A549 (cell line): ENCODE results near the gene PNMA8B. TPM values are rescaled to one million over a fixed set of nuclear protein-coding genes. Genes with fewer than 3 reads are reported as not detected.

Experiments
- ATAC-seq, 2 experiments: fragments of 200-7000 bp in 1 of 2; fragments of >200 bp in 1 of 2; cut with Nextera tagmentation in 1 of 2; cut with Tn5 transposase in 1 of 2; 3 replicates each; pipeline versions ENCODE4 v1.8.0 to v1.9.1; 2018 to 2020; ENCODE audit warnings: mild to moderate bottlenecking in 1 of 2, moderate library complexity in 1 of 2
- CTCF ChIA-PET: fragments of 300-600 bp; sonication (Branson Sonifier 250); formaldehyde crosslinking; extraction: SDS; loops from one replicate; lab custom pipeline; 2021; ENCODE audit warnings: antibody characterized with exemption, inconsistent platforms; lab: Yijun Ruan, JAX
- POLR2A ChIA-PET: fragments of 350-600 bp; formaldehyde crosslinking; extraction: SDS; loops from one replicate; lab custom pipeline; 2021; ENCODE audit warnings: antibody characterized with exemption, inconsistent platforms; lab: Yijun Ruan, JAX
- DNase-seq, 2 experiments: peaks; one replicate each; pipeline versions ENCODE4 v3.0.0 to v3.0.0-alpha.2; 2011 to 2016; ENCODE audit warnings: low read depth in 1 of 2, low spot score in 1 of 2
- FAIRE-seq: peaks from 2 replicates; lab custom pipeline; 2011; peaks lifted over from hg19 to GRCh38; lab: Jason Lieb, UNC
- H3K27ac ChIP-seq, 2 experiments: fragments of >200 bp; sonication (Bioruptor Twin); formaldehyde crosslinking; 3 replicates each; pipeline ENCODE4 v1.5.1; 2016 to 2017
- H3K4me1 ChIP-seq: fragments of >200 bp; sonication (Bioruptor Twin); formaldehyde crosslinking; 3 replicates; pipeline ENCODE4 v1.6.1; 2016
- H3K4me2 ChIP-seq: fragments of >200 bp; sonication (Bioruptor Twin); formaldehyde crosslinking; 3 replicates; pipeline ENCODE4 v1.6.1; 2016
- H3K4me3 ChIP-seq: fragments of >200 bp; sonication (Bioruptor Twin); formaldehyde crosslinking; 3 replicates; pipeline ENCODE4 v1.5.1; 2016
- H3K9me3 ChIP-seq: fragments of >200 bp; sonication (Bioruptor Twin); formaldehyde crosslinking; 3 replicates; pipeline ENCODE4 v1.6.1; 2016
- BHLHE40 ChIP-seq: IDR thresholded peaks from 2 replicates; pipeline ENCODE4 v1.6.1; 2012; ENCODE audit warnings: low read depth, low read length, inconsistent platforms
- CTCF ChIP-seq: fragments of >200 bp; sonication (Bioruptor Twin); formaldehyde crosslinking; IDR thresholded peaks from 3 replicates; pipeline ENCODE4 v1.5.1; 2016
- EHF ChIP-seq: fragments of 250-450 bp; sonication (Bioruptor Pico); IDR thresholded peaks from 2 replicates; pipeline ENCODE4 v1.5.0; 2020; ENCODE audit warnings: mild to moderate bottlenecking
- EHMT2 ChIP-seq: fragments of 200-600 bp; sonication (generic); IDR thresholded peaks from 2 replicates; pipeline ENCODE4 v1.6.1; 2016; ENCODE audit warnings: antibody characterized with exemption, low read depth, mild to moderate bottlenecking, moderate library complexity
- EP300 ChIP-seq, 2 experiments: fragments of >200 bp; sonication (Bioruptor Twin); formaldehyde crosslinking; IDR thresholded peaks; 2 replicates in 1 of 2; 3 replicates in 1 of 2; pipeline ENCODE4 v1.6.1; 2016 to 2017
- FOSL2 ChIP-seq, 2 experiments: fragments of 450-650 bp in 1 of 2; fragments of >200 bp in 1 of 2; sonication (Bioruptor Twin) in 1 of 2; formaldehyde crosslinking; IDR thresholded peaks; 2 replicates each; pipeline versions ENCODE4 v1.5.0 to v1.6.1; 2016 to 2020; ENCODE audit warnings: mild to moderate bottlenecking in 1 of 2, moderate library complexity in 1 of 2
- HDAC2 ChIP-seq: fragments of 200-600 bp; sonication (generic); IDR thresholded peaks from 2 replicates; pipeline ENCODE4 v1.6.1; 2016
- HES2 ChIP-seq: fragments of >200 bp; sonication (Bioruptor Twin); formaldehyde crosslinking; IDR thresholded peaks from 2 replicates; pipeline ENCODE4 v1.6.1; 2016
- HEYL ChIP-seq: fragments of 250-450 bp; sonication (Bioruptor Pico); IDR thresholded peaks from 2 replicates; pipeline ENCODE4 v1.8.0; 2021; ENCODE audit warnings: mild to moderate bottlenecking, moderate library complexity
- HMGXB4 ChIP-seq: fragments of 250-450 bp; sonication (Bioruptor Pico); IDR thresholded peaks from 2 replicates; pipeline ENCODE4 v1.5.0; 2021; ENCODE audit warnings: mild to moderate bottlenecking, moderate library complexity, borderline replicate concordance
- JUN ChIP-seq, 2 experiments: fragments of >200 bp; sonication (Bioruptor Twin); formaldehyde crosslinking; IDR thresholded peaks; 2 replicates in 1 of 2; 3 replicates in 1 of 2; pipeline ENCODE4 v1.6.1; 2016 to 2017
- KDM1A ChIP-seq: fragments of 200-600 bp; sonication (generic); IDR thresholded peaks from 2 replicates; pipeline ENCODE4 v1.6.1; 2016; ENCODE audit warnings: low read depth, mild to moderate bottlenecking
- MAX ChIP-seq: IDR thresholded peaks from 2 replicates; pipeline ENCODE4 v1.6.1; 2012
- MAZ ChIP-seq: fragments of 150-350 bp; IDR thresholded peaks from 2 replicates; pipeline ENCODE4 v1.6.1; 2014; ENCODE audit warnings: antibody characterized with exemption, low read depth, low read length, borderline replicate concordance
- PHF8 ChIP-seq: fragments of 200-600 bp; sonication (generic); IDR thresholded peaks from 2 replicates; pipeline ENCODE4 v1.6.1; 2016; ENCODE audit warnings: low read depth, mild to moderate bottlenecking, antibody characterized with exemption, moderate library complexity, borderline replicate concordance
- RAD21 ChIP-seq, 2 experiments: fragments of >200 bp in 1 of 2; sonication (Bioruptor Twin) in 1 of 2; formaldehyde crosslinking in 1 of 2; IDR thresholded peaks in 1 of 2; conservative IDR thresholded peaks in 1 of 2; 2 replicates in 1 of 2; 3 replicates in 1 of 2; pipeline ENCODE4 v1.6.1; 2012 to 2018; ENCODE audit warnings: inconsistent platforms in 1 of 2
- SMC3 ChIP-seq: fragments of >200 bp; sonication (Bioruptor Twin); formaldehyde crosslinking; IDR thresholded peaks from 3 replicates; pipeline ENCODE4 v1.6.1; 2018; ENCODE audit warnings: inconsistent platforms
- SREBF2 ChIP-seq: fragments of 450-650 bp; IDR thresholded peaks from 2 replicates; pipeline ENCODE4 v1.6.1; 2014; ENCODE audit warnings: mild to moderate bottlenecking, moderate library complexity
- TFCP2L1 ChIP-seq: fragments of 250-450 bp; sonication (Bioruptor Pico); IDR thresholded peaks from 2 replicates; pipeline ENCODE4 v1.5.0; 2021; ENCODE audit warnings: mild to moderate bottlenecking
- TP53 ChIP-seq: fragments of 250-450 bp; sonication (Bioruptor Pico); IDR thresholded peaks from 2 replicates; pipeline ENCODE4 v1.5.0; 2021; ENCODE audit warnings: mild to moderate bottlenecking, moderate library complexity
- ZFP36 ChIP-seq: fragments of 450-650 bp; IDR thresholded peaks from 2 replicates; pipeline ENCODE4 v1.6.1; 2014; ENCODE audit warnings: borderline replicate concordance; ENCODE audit not compliant: partially characterized antibody
- ZNF302 ChIP-seq: fragments of 250-450 bp; sonication (Bioruptor Pico); IDR thresholded peaks from 2 replicates; pipeline ENCODE4 v1.9.0; 2021; ENCODE audit warnings: inconsistent platforms, mild to moderate bottlenecking, moderate library complexity
- WGBS: methylation state at CpG from one replicate; pipeline ENCODE4 v1.1.6; 2017; ENCODE audit errors: missing lambda C conversion rate; 5-methylcytosine and 5-hydroxymethylcytosine counted together
- polyA plus RNA-seq, 4 experiments: library from polyadenylated mRNA; depleted of rRNA in 3 of 4; stranded (reverse); fragments of >200 nt; fragmentation: RNase III in 1 of 4; extraction: RNeasy Plus Mini Kit Qiagen cat#74134 plus additional on column Dnase treatment in 1 of 4; gene quantifications; 2 replicates in 3 of 4; 3 replicates in 1 of 4; pipeline ENCODE4 v1.2.3, GENCODE V29; 2011 to 2017
- TF ChIP-seq, protein P1 (sequence below): fragments of 150-350 bp; IDR thresholded peaks from 2 replicates; pipeline ENCODE4 v1.6.1; 2014; ENCODE audit warnings: low read depth, mild to moderate bottlenecking, low read length
- TF ChIP-seq, protein P2 (sequence below): fragments of 200-600 bp; sonication (generic); IDR thresholded peaks from 2 replicates; pipeline ENCODE4 v1.6.1; 2016; ENCODE audit warnings: antibody characterized with exemption, mild to moderate bottlenecking, moderate library complexity

Gene PNMA8B
- polyA plus RNA-seq, 2 of the 4 experiments (the other 2 are of a cell fraction): not detected

DNA sequence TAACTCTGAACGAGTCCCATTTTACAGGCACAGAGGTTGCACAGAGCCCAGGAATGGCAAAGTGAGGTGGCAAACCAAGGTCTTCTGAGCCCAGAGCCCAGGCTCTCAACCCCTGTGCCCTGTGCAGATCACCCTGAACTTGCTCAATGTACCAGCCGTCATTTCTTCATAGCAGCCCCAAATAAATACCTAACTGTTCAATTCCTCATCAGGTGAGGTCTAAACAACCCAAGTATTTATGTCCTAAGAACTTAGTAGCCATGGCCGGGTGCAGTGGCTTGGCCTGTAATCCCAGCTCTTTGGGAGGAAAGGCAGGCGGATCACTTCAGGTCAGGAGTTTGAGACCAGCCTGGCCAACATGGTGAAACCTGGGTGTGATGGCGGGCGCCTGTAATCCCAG, 21.8 kb upstream of the PNMA8B start:
- 89% methylated on average over 6 of the region's 6 CpGs for WGBS
- Histone ChIP-seq H3K27ac (no peak overlapping the region), H3K9me3 (no peaks in the 10 kb centered on the region), H3K4me3 (no peak overlapping the region), H3K4me1 (peaks cover 16% of the 10 kb centered on the region; the same call in 2 of the 3 replicates), H3K4me2 (no peak overlapping the region)
- DNase-seq (no peak), FAIRE-seq (no peak), ATAC-seq (no peak)
- ChIA-PET POLR2A (no interaction called here), CTCF (interaction anchor here (0.6 to 35.8 kb wide), 10 partner anchors 19 to 466 kb away, joined by 3 to 1052 read pairs (median 5); no protein-coding TSS in a partner anchor)
- TF ChIP-seq SREBF2: no peak
- TF ChIP-seq HES2: no peak
- TF ChIP-seq EP300 (IDR thresholded peaks at IDR 0.05): no peak
- TF ChIP-seq EHF (CRISPR knock-in tag): no peak
- no peak for TF ChIP-seq PHF8
- TF ChIP-seq HMGXB4: no peak
- TF ChIP-seq ZFP36: no peak
- no peak for TF ChIP-seq EHMT2

- POLR2A ChIA-PET: interaction anchor here (0.6 kb wide), 1 partner anchor 65 kb away, joined by 3 read pairs; no protein-coding TSS in a partner anchor
- peaks cover 16% of the 10 kb centered on the region; the same call in 2 of the 3 replicates for H3K4me1 ChIP-seq
- FAIRE-seq (peak; percentile 18), ATAC-seq (peak; percentile 79 to 82), DNase-seq (peak; percentile 71 to 89)
- CTCF ChIA-PET: interaction anchor here (0.6 to 35.8 kb wide), 41 partner anchors 9 to 875 kb away, joined by 3 to 1052 read pairs (median 4); partner anchors contain the start of gene PNMA8A
- H3K27ac ChIP-seq: no peak overlapping the region
- no peak overlapping the region for H3K4me3 ChIP-seq
- peaks cover 6% of the 10 kb centered on the region; the same call in 2 of the 3 replicates for H3K9me3 ChIP-seq
- TF ChIP-seq HEYL (no peak), HMGXB4 (no peak), HDAC2 (no peak), TFCP2L1 (no peak), KDM1A (no peak), MAZ (peak; percentile 12; the same call in 1 of the 2 replicates), MAX (0 out of 2 replicates have a peak, but pooled peaks have one; percentile 43), JUN (IDR thresholded peaks at IDR 0.05) (no peak), SMC3 (peak; percentile 48; the same call in 1 of the 3 replicates), BHLHE40 (0 out of 2 replicates have a peak, but pooled peaks have one; percentile 26), CTCF (peak; percentile 78), ZNF302 (CRISPR knock-in tag) (no peak), TP53 (CRISPR knock-in tag) (no peak), FOSL2 (IDR thresholded peaks at IDR 0.05) (no peak), FOSL2 (CRISPR knock-in tag; IDR thresholded peaks at IDR 0.05) (no peak), RAD21 (conservative IDR thresholded peaks at IDR 0.05 in 1 of 2, IDR thresholded peaks at IDR 0.05 in 1 of 2) (peak; percentile 48 to 58), ZFP36 (peak; percentile 84)
- TF ChIP-seq, protein P1, sequence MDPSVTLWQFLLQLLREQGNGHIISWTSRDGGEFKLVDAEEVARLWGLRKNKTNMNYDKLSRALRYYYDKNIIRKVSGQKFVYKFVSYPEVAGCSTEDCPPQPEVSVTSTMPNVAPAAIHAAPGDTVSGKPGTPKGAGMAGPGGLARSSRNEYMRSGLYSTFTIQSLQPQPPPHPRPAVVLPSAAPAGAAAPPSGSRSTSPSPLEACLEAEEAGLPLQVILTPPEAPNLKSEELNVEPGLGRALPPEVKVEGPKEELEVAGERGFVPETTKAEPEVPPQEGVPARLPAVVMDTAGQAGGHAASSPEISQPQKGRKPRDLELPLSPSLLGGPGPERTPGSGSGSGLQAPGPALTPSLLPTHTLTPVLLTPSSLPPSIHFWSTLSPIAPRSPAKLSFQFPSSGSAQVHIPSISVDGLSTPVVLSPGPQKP: no peak
- TF ChIP-seq, protein P2, sequence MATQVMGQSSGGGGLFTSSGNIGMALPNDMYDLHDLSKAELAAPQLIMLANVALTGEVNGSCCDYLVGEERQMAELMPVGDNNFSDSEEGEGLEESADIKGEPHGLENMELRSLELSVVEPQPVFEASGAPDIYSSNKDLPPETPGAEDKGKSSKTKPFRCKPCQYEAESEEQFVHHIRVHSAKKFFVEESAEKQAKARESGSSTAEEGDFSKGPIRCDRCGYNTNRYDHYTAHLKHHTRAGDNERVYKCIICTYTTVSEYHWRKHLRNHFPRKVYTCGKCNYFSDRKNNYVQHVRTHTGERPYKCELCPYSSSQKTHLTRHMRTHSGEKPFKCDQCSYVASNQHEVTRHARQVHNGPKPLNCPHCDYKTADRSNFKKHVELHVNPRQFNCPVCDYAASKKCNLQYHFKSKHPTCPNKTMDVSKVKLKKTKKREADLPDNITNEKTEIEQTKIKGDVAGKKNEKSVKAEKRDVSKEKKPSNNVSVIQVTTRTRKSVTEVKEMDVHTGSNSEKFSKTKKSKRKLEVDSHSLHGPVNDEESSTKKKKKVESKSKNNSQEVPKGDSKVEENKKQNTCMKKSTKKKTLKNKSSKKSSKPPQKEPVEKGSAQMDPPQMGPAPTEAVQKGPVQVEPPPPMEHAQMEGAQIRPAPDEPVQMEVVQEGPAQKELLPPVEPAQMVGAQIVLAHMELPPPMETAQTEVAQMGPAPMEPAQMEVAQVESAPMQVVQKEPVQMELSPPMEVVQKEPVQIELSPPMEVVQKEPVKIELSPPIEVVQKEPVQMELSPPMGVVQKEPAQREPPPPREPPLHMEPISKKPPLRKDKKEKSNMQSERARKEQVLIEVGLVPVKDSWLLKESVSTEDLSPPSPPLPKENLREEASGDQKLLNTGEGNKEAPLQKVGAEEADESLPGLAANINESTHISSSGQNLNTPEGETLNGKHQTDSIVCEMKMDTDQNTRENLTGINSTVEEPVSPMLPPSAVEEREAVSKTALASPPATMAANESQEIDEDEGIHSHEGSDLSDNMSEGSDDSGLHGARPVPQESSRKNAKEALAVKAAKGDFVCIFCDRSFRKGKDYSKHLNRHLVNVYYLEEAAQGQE: no peak
- 17% methylated on average over 6 of the region's 6 CpGs for WGBS
- 0 out of 3 replicates have a peak overlapping the region, but pooled peaks have one; percentile 24 for H3K4me2 ChIP-seq
Measured at GRCh38 chr19:46515879-46516350, 20.2 kb upstream of the PNMA8B start.
